ENCODE measurements around the gene OTOP2.

GRCh38 chr17:74917430-74917829 lies 6.6 kb upstream of the OTOP2 start:
- no peak for TF ChIP-seq EZH2 (IDR thresholded peaks at IDR 0.05; ENCODE audit: borderline replicate concordance, low read depth, low read length, severe bottlenecking)
- TF ChIP-seq, protein P1, sequence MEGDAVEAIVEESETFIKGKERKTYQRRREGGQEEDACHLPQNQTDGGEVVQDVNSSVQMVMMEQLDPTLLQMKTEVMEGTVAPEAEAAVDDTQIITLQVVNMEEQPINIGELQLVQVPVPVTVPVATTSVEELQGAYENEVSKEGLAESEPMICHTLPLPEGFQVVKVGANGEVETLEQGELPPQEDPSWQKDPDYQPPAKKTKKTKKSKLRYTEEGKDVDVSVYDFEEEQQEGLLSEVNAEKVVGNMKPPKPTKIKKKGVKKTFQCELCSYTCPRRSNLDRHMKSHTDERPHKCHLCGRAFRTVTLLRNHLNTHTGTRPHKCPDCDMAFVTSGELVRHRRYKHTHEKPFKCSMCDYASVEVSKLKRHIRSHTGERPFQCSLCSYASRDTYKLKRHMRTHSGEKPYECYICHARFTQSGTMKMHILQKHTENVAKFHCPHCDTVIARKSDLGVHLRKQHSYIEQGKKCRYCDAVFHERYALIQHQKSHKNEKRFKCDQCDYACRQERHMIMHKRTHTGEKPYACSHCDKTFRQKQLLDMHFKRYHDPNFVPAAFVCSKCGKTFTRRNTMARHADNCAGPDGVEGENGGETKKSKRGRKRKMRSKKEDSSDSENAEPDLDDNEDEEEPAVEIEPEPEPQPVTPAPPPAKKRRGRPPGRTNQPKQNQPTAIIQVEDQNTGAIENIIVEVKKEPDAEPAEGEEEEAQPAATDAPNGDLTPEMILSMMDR (IDR thresholded peaks at IDR 0.05; ENCODE audit: borderline replicate concordance, extremely low read depth, low read length, poor library complexity, severe bottlenecking), result no peak

Data from DND-41 (cell line).